ENCODE measurements around the gene PCDHB5.
"Not testable (repeated sequence)": the region's sequence is repeated elsewhere in the genome, so short reads cannot be mapped to it uniquely, and the experiment has no call there.

DNA sequence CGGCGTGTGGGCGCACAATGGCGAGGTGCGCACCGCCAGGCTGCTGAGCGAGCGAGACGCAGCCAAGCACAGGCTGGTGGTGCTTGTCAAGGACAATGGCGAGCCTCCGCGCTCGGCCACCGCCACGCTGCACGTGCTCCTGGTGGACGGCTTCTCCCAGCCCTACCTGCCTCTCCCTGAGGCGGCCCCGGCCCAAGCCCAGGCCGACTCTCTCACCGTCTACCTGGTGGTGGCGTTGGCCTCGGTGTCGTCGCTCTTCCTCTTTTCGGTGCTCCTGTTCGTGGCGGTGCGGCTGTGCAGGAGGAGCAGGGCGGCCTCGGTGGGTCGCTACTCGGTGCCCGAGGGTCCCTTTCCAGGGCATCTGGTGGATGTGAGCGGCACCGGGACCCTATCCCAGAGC lies 17.1 kb downstream of the PCDHB5 start:
- TF ChIP-seq, protein P1, sequence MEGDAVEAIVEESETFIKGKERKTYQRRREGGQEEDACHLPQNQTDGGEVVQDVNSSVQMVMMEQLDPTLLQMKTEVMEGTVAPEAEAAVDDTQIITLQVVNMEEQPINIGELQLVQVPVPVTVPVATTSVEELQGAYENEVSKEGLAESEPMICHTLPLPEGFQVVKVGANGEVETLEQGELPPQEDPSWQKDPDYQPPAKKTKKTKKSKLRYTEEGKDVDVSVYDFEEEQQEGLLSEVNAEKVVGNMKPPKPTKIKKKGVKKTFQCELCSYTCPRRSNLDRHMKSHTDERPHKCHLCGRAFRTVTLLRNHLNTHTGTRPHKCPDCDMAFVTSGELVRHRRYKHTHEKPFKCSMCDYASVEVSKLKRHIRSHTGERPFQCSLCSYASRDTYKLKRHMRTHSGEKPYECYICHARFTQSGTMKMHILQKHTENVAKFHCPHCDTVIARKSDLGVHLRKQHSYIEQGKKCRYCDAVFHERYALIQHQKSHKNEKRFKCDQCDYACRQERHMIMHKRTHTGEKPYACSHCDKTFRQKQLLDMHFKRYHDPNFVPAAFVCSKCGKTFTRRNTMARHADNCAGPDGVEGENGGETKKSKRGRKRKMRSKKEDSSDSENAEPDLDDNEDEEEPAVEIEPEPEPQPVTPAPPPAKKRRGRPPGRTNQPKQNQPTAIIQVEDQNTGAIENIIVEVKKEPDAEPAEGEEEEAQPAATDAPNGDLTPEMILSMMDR (IDR thresholded peaks at IDR 0.05; ENCODE audit: insufficient read depth, low read depth, low read length) = not testable (repeated sequence)
- not testable (repeated sequence) for TF ChIP-seq EZH2 (IDR thresholded peaks at IDR 0.05; ENCODE audit: insufficient read depth, low read length)
